Stomach (tissue), 9 donors: ENCODE measurements around the gene GOLGA6A. TPM values are rescaled to one million over a fixed set of nuclear protein-coding genes. Genes with fewer than 3 reads are reported as not detected.
"Not testable (repeated sequence)": the region's sequence is repeated elsewhere in the genome, so short reads cannot be mapped to it uniquely, and the experiment has no call there.

Source experiments
- DNase-seq, 2 donors: peaks; one replicate each; pipeline versions ENCODE4 v3.0.0 to v3.0.0-alpha.2; 2013 to 2019
- H3K27ac ChIP-seq, 5 donors: fragments of 200-600 bp in 4 of 5; sonication (generic) in 4 of 5; one replicate each; pipeline ENCODE4 v1.5.1; 2013 to 2019; ENCODE audit warnings: mild to moderate bottlenecking in 1 of 5, moderate library complexity in 1 of 5
- H3K27me3 ChIP-seq, 3 donors: fragments of 200-600 bp; sonication (generic); one replicate each; pipeline ENCODE4 v1.5.1; 2017 to 2019; ENCODE audit warnings: mixed run types in 1 of 3
- H3K36me3 ChIP-seq, 4 donors: fragments of 200-600 bp; sonication (generic); 1 replicate in 3 of 4; 2 replicates in 1 of 4; pipeline ENCODE4 v1.5.1; 2016 to 2019
- H3K4me1 ChIP-seq, 4 donors: fragments of 200-600 bp; sonication (generic); one replicate each; pipeline ENCODE4 v1.5.1; 2016 to 2019
- H3K4me3 ChIP-seq, 4 donors: fragments of 200-600 bp; sonication (generic) in 3 of 4; one replicate each; pipeline ENCODE4 v1.5.1; 2016 to 2019; ENCODE audit warnings: mild to moderate bottlenecking in 1 of 4
- H3K9me3 ChIP-seq, 4 donors: fragments of 200-600 bp; sonication (generic); one replicate each; pipeline ENCODE4 v1.5.1; 2016 to 2019
- CTCF ChIP-seq, 7 experiments: fragments of 450-650 bp in 4 of 7; fragments of 200-600 bp in 3 of 7; sonication (generic) in 3 of 7; IDR thresholded peaks; one replicate each; pipeline ENCODE4 v1.5.1; 2016 to 2019; ENCODE audit warnings: antibody characterized with exemption in 7 of 7, control low read depth in 2 of 7, mild to moderate bottlenecking in 1 of 7
- EP300 ChIP-seq: sonication (generic); formaldehyde crosslinking; IDR thresholded peaks from one replicate; pipeline ENCODE4 v1.6.1; 2017; ENCODE audit warnings: antibody characterized with exemption
- POLR2A ChIP-seq, 4 donors: fragments of 450-650 bp; IDR thresholded peaks; one replicate each; pipeline ENCODE4 v1.6.1; 2016; ENCODE audit warnings: antibody characterized with exemption in 4 of 4, control low read depth in 2 of 4, mild to moderate bottlenecking in 1 of 4, moderate library complexity in 1 of 4
- POLR2AphosphoS5 ChIP-seq, 3 donors: sonication (generic); formaldehyde crosslinking; IDR thresholded peaks; one replicate each; pipeline ENCODE4 v1.6.1; 2016; ENCODE audit warnings: antibody characterized with exemption in 3 of 3
- WGBS, 5 donors: extraction: QIAGEN DNeasy Blood & Tissue Kit in 3 of 5; methylation state at CpG; one replicate each; pipeline versions ENCODE4 v1.1.5 to v1.1.7; 2013 to 2018; 5-methylcytosine and 5-hydroxymethylcytosine counted together
- intact Hi-C: fragments of 100-400 bp; cut with DNase I; formaldehyde crosslinking; loops from one replicate; pipeline ENCODE4 v1.15.1; 2023; ENCODE audit warnings: low total_unique reads
- polyA plus RNA-seq, 3 donors: library from polyadenylated mRNA; stranded (reverse); fragments of 200-250 nt; gene quantifications; one replicate each; pipeline ENCODE4 v1.2.3, GENCODE V29; 2013
- total RNA-seq, 5 donors: library from RNA; depleted of rRNA; stranded (reverse); fragments of >200 nt; gene quantifications; one replicate each; pipeline versions ENCODE4 v1.1.0 to v1.2.3, GENCODE V29; 2014 to 2016
- donor health status: healthy with polysubstance abuse.
- donor health status: Bipolar disorder and iron deficiency.
- donor health status: healthy.

The GOLGA6A gene
- total and polyA plus RNA-seq, 8 donors, result 1.1 TPM; not detected in 7

- no peak for TF ChIP-seq POLR2A (IDR thresholded peaks at IDR 0.05)
- no peak for TF ChIP-seq EP300
- TF ChIP-seq POLR2AphosphoS5 (IDR thresholded peaks at IDR 0.05), result no peak
- no peak for TF ChIP-seq CTCF (IDR thresholded peaks at IDR 0.05)
- intact Hi-C loops, result no loop called here
- Histone ChIP-seq H3K4me1 (no peaks in the 10 kb centered on the region), H3K9me3 (no peaks in the 10 kb centered on the region), H3K4me3 (no peak overlapping the region), H3K36me3 (no peaks in the 10 kb centered on the region), H3K27ac (no peak overlapping the region), H3K27me3 (peaks cover 0 to 64% (median 19%) of the 10 kb centered on the region in 3 donors)
- 66 to 81% (median 74%) methylated on average over 6 of the region's 6 CpGs for WGBS, 5 donors
- no peak for DNase-seq
Measured at GRCh38 chr15:74120426-74120825, 38.1 kb upstream of the GOLGA6A start.

- Histone ChIP-seq H3K27ac (no peak overlapping the region), H3K27me3 (peaks cover 0 to 9% (median 0%) of the 10 kb centered on the region in 3 donors), H3K4me3 (no peak overlapping the region), H3K4me1 (no peaks in the 10 kb centered on the region), H3K9me3 (no peaks in the 10 kb centered on the region), H3K36me3 (no peaks in the 10 kb centered on the region)
- no peak for TF ChIP-seq CTCF (IDR thresholded peaks at IDR 0.05)
- no peak for TF ChIP-seq EP300
- TF ChIP-seq POLR2A (IDR thresholded peaks at IDR 0.05), result no peak
- TF ChIP-seq POLR2AphosphoS5 (IDR thresholded peaks at IDR 0.05), result no peak
- 68 to 75% (median 70%) methylated on average over 7 of the region's 7 CpGs for WGBS, 5 donors
- intact Hi-C loops, result no loop called here
- DNase-seq, result no peak
Measured at GRCh38 chr15:74109713-74110112, 27.4 kb upstream of the GOLGA6A start.

- H3K4me1 ChIP-seq, H3K4me3 ChIP-seq, H3K27ac ChIP-seq, H3K36me3 ChIP-seq, intact Hi-C loops, H3K27me3 ChIP-seq, H3K9me3 ChIP-seq, DNase-seq: not testable (repeated sequence)
- 74 to 78% (median 76%) methylated on average over 6 of the region's 6 CpGs for WGBS, 5 donors
Measured at GRCh38 chr15:74108611-74109010, 26.3 kb upstream of the GOLGA6A start.

GRCh38 chr15:74108111-74108510, 25.8 kb upstream of the GOLGA6A start:
- Histone ChIP-seq H3K27me3 (peaks cover 0 to 9% (median 0%) of the 10 kb centered on the region in 3 donors), H3K4me1 (no peaks in the 10 kb centered on the region), H3K27ac (no peak overlapping the region), H3K4me3 (no peak overlapping the region), H3K9me3 (no peaks in the 10 kb centered on the region), H3K36me3 (no peaks in the 10 kb centered on the region)
- intact Hi-C loops, result no loop called here
- TF ChIP-seq POLR2AphosphoS5 (IDR thresholded peaks at IDR 0.05), result no peak
- no peak for TF ChIP-seq EP300
- no peak for TF ChIP-seq CTCF (IDR thresholded peaks at IDR 0.05)
- TF ChIP-seq POLR2A (IDR thresholded peaks at IDR 0.05), result no peak
- no peak for DNase-seq
- 48 to 73% (median 68%) methylated on average over 5 of the region's 5 CpGs for WGBS, 5 donors

GRCh38 chr15:74099963-74100733, 17.8 kb upstream of the GOLGA6A start:
- H3K36me3 ChIP-seq, H3K9me3 ChIP-seq, H3K4me1 ChIP-seq, H3K27me3 ChIP-seq, intact Hi-C loops: not testable (repeated sequence)
- H3K27ac ChIP-seq, result peak overlapping the region in 4 of 5 donors; percentile 30 to 74 (median 60)
- peak; percentile 90 to 94 for DNase-seq
- H3K4me3 ChIP-seq, result peak overlapping the region; percentile 33 to 50 (median 48)
- TF ChIP-seq POLR2AphosphoS5 (IDR thresholded peaks at IDR 0.05), result peak in 2 of 3 donors; percentile 72 to 85
- 1 to 6% (median 4%) methylated on average over 17 to 36 of the region's 45 CpGs for WGBS, 5 donors

- intact Hi-C loops, H3K9me3 ChIP-seq, H3K27ac ChIP-seq, H3K36me3 ChIP-seq, H3K4me3 ChIP-seq, H3K27me3 ChIP-seq, H3K4me1 ChIP-seq, DNase-seq: not testable (repeated sequence)
- WGBS, 5 donors, result no CpG with 5 or more reads among the region's 27 CpGs
Measured at GRCh38 chr15:74096753-74097474, 14.6 kb upstream of the GOLGA6A start.

GRCh38 chr15:74095610-74096009, 13.3 kb upstream of the GOLGA6A start:
- H3K9me3 ChIP-seq, intact Hi-C loops, H3K4me1 ChIP-seq, DNase-seq, H3K4me3 ChIP-seq, H3K27ac ChIP-seq, H3K27me3 ChIP-seq, H3K36me3 ChIP-seq: not testable (repeated sequence)
- 79 to 100% (median 81%) methylated on average over 3 to 7 of the region's 10 CpGs; no CpG with 5 or more reads in 1 of the 5 donors for WGBS, 5 donors

- no CpG with 5 or more reads among the region's 2 CpGs for WGBS, 5 donors
Measured at GRCh38 chr15:74094567-74094966, 12.2 kb upstream of the GOLGA6A start.

More at GRCh38 chr15:74094567-74094966, 12.2 kb upstream of the GOLGA6A start:
- H3K27ac ChIP-seq, DNase-seq, H3K27me3 ChIP-seq, H3K36me3 ChIP-seq, H3K4me1 ChIP-seq, intact Hi-C loops, H3K4me3 ChIP-seq, H3K9me3 ChIP-seq: not testable (repeated sequence)
